SKM-1 (cell line): ENCODE results near the gene MPZ.
"Not testable (repeated sequence)": the region's sequence is repeated elsewhere in the genome, so short reads cannot be mapped to it uniquely, and the experiment has no call there.

Experiments
- DNase-seq: peaks from one replicate; lab custom pipeline; 2025; ENCODE audit not compliant: unreplicated experiment; lab: John Stamatoyannopoulos, UW

MPZ gene

DNA sequence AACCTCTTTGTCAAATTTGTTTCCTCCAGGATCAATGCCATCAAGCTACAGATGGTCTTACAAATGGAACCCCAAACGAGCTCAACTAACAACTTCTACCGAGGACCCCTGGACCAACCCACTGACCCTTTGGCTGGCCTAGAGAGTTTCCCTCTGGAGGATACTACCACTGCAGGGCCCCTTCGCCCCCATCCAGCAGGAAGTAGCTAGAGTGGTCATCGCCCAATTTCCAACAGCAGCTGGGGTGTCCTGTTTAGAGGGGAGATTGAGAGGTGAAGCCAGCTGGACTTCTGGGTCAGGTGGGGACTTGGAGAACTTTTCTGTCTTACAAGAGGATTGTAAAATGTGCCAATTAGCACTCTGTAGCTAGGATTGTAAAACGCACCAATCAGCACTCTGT is 52.7 kb downstream of the MPZ start:
- DNase-seq = not testable (repeated sequence)

DNA sequence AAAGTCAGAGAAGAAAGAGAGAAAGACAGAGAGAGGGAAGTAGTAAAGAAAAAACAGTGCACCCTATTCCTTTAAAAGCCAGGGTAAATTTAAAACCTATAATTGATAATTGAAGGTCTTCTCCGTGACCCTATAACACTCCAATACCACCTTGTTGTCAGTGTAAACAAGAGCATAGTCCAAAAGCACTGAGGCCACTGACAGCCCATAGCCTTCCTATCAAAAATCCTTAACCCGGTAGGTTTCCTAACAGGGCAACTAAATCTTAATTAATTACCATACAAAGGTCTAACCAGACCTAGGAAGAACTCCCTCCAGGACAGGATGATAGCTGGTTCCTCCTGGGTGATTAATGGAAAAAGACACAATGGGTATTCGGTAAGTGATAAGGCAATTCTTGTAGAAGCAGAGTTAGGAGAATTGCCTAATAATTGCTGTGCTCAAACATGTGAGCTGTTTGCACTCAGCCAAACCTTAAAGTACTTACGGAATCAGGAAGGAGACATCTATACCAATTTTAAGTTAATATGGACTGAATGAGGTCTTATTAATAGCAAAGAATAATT is 53.7 kb downstream of the MPZ start:
- not testable (repeated sequence) for DNase-seq

DNA sequence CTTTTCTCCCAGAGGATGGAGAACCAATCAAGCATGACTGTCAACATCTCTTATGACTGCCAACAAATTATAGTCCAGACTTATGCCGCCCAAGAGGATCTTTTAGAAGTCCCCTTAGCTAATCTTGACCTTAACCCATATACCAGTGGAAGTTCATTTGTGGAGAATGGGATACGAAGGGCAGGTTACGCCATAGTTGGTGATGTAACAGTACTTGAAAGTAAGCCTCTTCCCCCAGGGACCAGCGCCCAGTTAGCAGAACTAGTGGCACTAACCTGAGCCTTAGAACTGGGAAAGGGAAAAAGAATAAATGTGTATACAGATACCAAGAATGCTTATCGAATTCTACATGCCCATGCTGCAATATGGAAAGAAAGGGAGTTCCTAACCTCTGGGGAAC is 54.5 kb downstream of the MPZ start:
- not testable (repeated sequence) for DNase-seq
